GM23338 (cell line): ENCODE data around the gene RAD23A. TPM values are rescaled to one million over a fixed set of nuclear protein-coding genes. Genes with fewer than 3 reads are reported as not detected.
A peak's percentile ranks its signal among the peaks of the same experiment; 100 is the strongest.

Experiments
- ATAC-seq: fragments of 200-7000 bp; cut with Tn5 transposase; 3 replicates; pipeline ENCODE4 v1.9.1; 2020
- DNase-seq: peaks from one replicate; pipeline ENCODE4 v3.0.0-alpha.2; 2015; ENCODE audit warnings: low spot score
- H2AFZ ChIP-seq: fragments of 200-600 bp; sonication (generic); 2 replicates; pipeline ENCODE4 v1.8.0; 2016; ENCODE audit warnings: antibody characterized with exemption, mild to moderate bottlenecking, moderate library complexity
- H3F3A ChIP-seq: fragments of 200-600 bp; sonication (generic); replicated peaks from 2 replicates; pipeline ENCODE4 v1.8.0; 2017; ENCODE audit warnings: antibody characterized with exemption, mixed run types, low read depth
- H3K27ac ChIP-seq: fragments of 200-600 bp; sonication (generic); 2 replicates; pipeline ENCODE4 v1.6.1; 2016; ENCODE audit warnings: low read depth
- H3K27me3 ChIP-seq: fragments of 200-600 bp; sonication (generic); 2 replicates; pipeline ENCODE4 v1.8.0; 2016; ENCODE audit warnings: mild to moderate bottlenecking, mixed run types, moderate library complexity; ENCODE audit not compliant: insufficient read depth
- H3K36me3 ChIP-seq: fragments of 200-600 bp; sonication (generic); 2 replicates; pipeline ENCODE4 v1.8.0; 2016; ENCODE audit warnings: mild to moderate bottlenecking; ENCODE audit not compliant: insufficient read depth
- H3K4me1 ChIP-seq: fragments of 200-600 bp; sonication (generic); 2 replicates; pipeline ENCODE4 v1.8.0; 2016; ENCODE audit warnings: mild to moderate bottlenecking, moderate library complexity; ENCODE audit not compliant: insufficient read depth
- H3K4me2 ChIP-seq: fragments of 200-600 bp; sonication (generic); 2 replicates; pipeline ENCODE4 v1.7.1; 2017; ENCODE audit warnings: mixed run types
- H3K4me3 ChIP-seq: fragments of 200-600 bp; sonication (generic); 2 replicates; pipeline ENCODE4 v1.6.1; 2016; ENCODE audit warnings: mixed run types
- H3K79me2 ChIP-seq: fragments of 200-600 bp; sonication (generic); replicated peaks from 2 replicates; pipeline ENCODE4 v1.8.0; 2017; ENCODE audit warnings: mild to moderate bottlenecking; ENCODE audit not compliant: insufficient read depth
- H3K9me2 ChIP-seq: fragments of 200-600 bp; sonication (generic); 2 replicates; pipeline ENCODE4 v1.8.0; 2017; ENCODE audit not compliant: insufficient read depth
- H4K20me1 ChIP-seq: fragments of 200-600 bp; sonication (generic); replicated peaks from 2 replicates; pipeline ENCODE4 v1.8.0; 2017; ENCODE audit warnings: mild to moderate bottlenecking; ENCODE audit not compliant: insufficient read depth
- H3K27ac Mint-ChIP-seq: 2 replicates; pipeline ENCODE4 v1.8.0; 2020; ENCODE audit warnings: inconsistent platforms, mild to moderate bottlenecking, moderate library complexity, mixed read lengths
- H3K27me3 Mint-ChIP-seq: 3 replicates; pipeline ENCODE4 v1.8.0; 2022; ENCODE audit warnings: low read depth, mild to moderate bottlenecking, moderate library complexity, mixed read lengths, inconsistent platforms; ENCODE audit not compliant: insufficient read depth, poor library complexity
- H3K36me3 Mint-ChIP-seq: 3 replicates; pipeline ENCODE4 v1.8.0; 2021; ENCODE audit warnings: low read depth, mild to moderate bottlenecking, inconsistent platforms, moderate library complexity, mixed read lengths
- H3K4me1 Mint-ChIP-seq: 3 replicates; pipeline ENCODE4 v1.8.0; 2020; ENCODE audit warnings: mild to moderate bottlenecking, inconsistent platforms, mixed read lengths
- H3K4me3 Mint-ChIP-seq: 3 replicates; pipeline ENCODE4 v1.8.0; 2021; ENCODE audit warnings: moderate library complexity, mild to moderate bottlenecking, inconsistent platforms, mixed read lengths
- H3K9me3 Mint-ChIP-seq: 3 replicates; pipeline ENCODE4 v1.8.0; 2020; ENCODE audit warnings: moderate library complexity, mild to moderate bottlenecking, inconsistent platforms, mixed read lengths
- CREB1 ChIP-seq: fragments of 250-450 bp; sonication (Bioruptor Pico); IDR thresholded peaks from 2 replicates; pipeline ENCODE4 v1.5.0; 2020; ENCODE audit warnings: low read depth, mild to moderate bottlenecking, moderate library complexity
- ETS1 ChIP-seq: IDR thresholded peaks from 2 replicates; pipeline ENCODE4 v1.6.1; 2016; ENCODE audit warnings: antibody characterized with exemption
- EZH2 ChIP-seq: fragments of 200-600 bp; sonication (generic); IDR thresholded peaks from one replicate; pipeline ENCODE4 v1.8.0; 2017; ENCODE audit warnings: antibody characterized with exemption, mild to moderate bottlenecking, low read depth; ENCODE audit not compliant: unreplicated experiment
- NANOG ChIP-seq: IDR thresholded peaks from 2 replicates; pipeline ENCODE4 v1.6.1; 2016; ENCODE audit warnings: antibody characterized with exemption, borderline replicate concordance
- POLR2AphosphoS5 ChIP-seq: IDR thresholded peaks from 2 replicates; pipeline ENCODE4 v1.6.1; 2016; ENCODE audit warnings: antibody characterized with exemption, low read depth
- STAT1 ChIP-seq: IDR thresholded peaks from one replicate; pipeline ENCODE4 v1.6.1; 2016; ENCODE audit warnings: antibody characterized with exemption; ENCODE audit not compliant: unreplicated experiment
- ZNF462 ChIP-seq: fragments of 250-450 bp; sonication (Bioruptor Pico); IDR thresholded peaks from 2 replicates; pipeline ENCODE4 v1.5.0; 2020; ENCODE audit warnings: mild to moderate bottlenecking, moderate library complexity
- polyA plus RNA-seq: library from polyadenylated mRNA; unstranded; fragments of >200 nt; fragmentation: Nextera tagmentation; extraction: Ambion mirVana; gene quantifications from 2 replicates; pipeline ENCODE4 v1.2.1, GENCODE V29; 2016
- total RNA-seq: library from RNA; depleted of rRNA; stranded (reverse); fragments of >200 nt; shearing (Covaris generic); gene quantifications from 2 replicates; pipeline ENCODE4 v1.2.3, GENCODE V29; 2014

Gene RAD23A
- total and polyA plus RNA-seq, 2 experiments from 2014 or later = 69.7 to 127 TPM

GRCh38 chr19:12932392-12933286 lies 13.0 kb upstream of the RAD23A start (continued):
- TF ChIP-seq ZNF462 (CRISPR knock-in tag) = no peak
- no peak for TF ChIP-seq NANOG
- no peak for TF ChIP-seq POLR2AphosphoS5
- TF ChIP-seq CREB1 (CRISPR knock-in tag) = no peak

- Histone ChIP-seq H3K27me3 (no peaks in the 10 kb centered on the region), H3F3A (peaks cover 13% of the 10 kb centered on the region), H2AFZ (peak within 1 kb of the TSS; percentile 81), H3K27ac (peak within 1 kb of the TSS; percentile 58; the same call in 1 of the 2 replicates), H3K4me2 (peak within 1 kb of the TSS; percentile 97), H3K36me3 (peaks cover 15% of the 10 kb centered on the region), H3K4me3 (peak within 1 kb of the TSS; percentile 99), H3K9me2 (no peaks in the 10 kb centered on the region), H3K4me1 (peaks cover 16% of the 10 kb centered on the region; the same call in 1 of the 2 replicates), H4K20me1 (no peaks in the 10 kb centered on the region; the same call in 1 of the 2 replicates), H3K79me2 (peaks cover 27% of the 10 kb centered on the region)
- Mint-ChIP-seq H3K4me1 (peaks cover 30% of the 10 kb centered on the region), H3K27ac (peak within 1 kb of the TSS; percentile 87), H3K36me3 (peaks cover 31% of the 10 kb centered on the region), H3K4me3 (peak within 1 kb of the TSS; percentile 96), H3K9me3 (no peaks in the 10 kb centered on the region), H3K27me3 (peaks cover 5% of the 10 kb centered on the region)
- ATAC-seq (peak; percentile 70), DNase-seq (peak; percentile 98)
- no peak for TF ChIP-seq EZH2
- TF ChIP-seq ETS1 = peak; percentile 97
- TF ChIP-seq STAT1 = no peak
- TF ChIP-seq CREB1 (CRISPR knock-in tag) = peak; percentile 58
- TF ChIP-seq NANOG = no peak
These were observed 12.2 kb upstream of the RAD23A start, which contains the start of gene FARSA for GRCh38 chr19:12933287-12934072. Gene FARSA (minus strand): TSS chr19:12933711. CDS start chr19:12933696, 15 bp downstream.
